ENCODE measurements around the gene FAM3D. TPM values are rescaled to one million over a fixed set of nuclear protein-coding genes. Genes with fewer than 3 reads are reported as not detected.

The FAM3D gene
- total RNA-seq, 6 experiments from 2014 or later, result not detected

GRCh38 chr3:58594117-58594516, 72.5 kb downstream of the FAM3D start:
- no peaks in the 10 kb centered on the region for H3K36me3 ChIP-seq
- 24% methylated on average over 5 of the region's 5 CpGs for WGBS (ENCODE audit: insufficient coverage, low coverage, low lambda C conversion rate, missing lambda C conversion rate)
- ATAC-seq, result peak; percentile 77 to 87 (median 84)
- peak overlapping the region in 2 of 3 donors; percentile 53 to 57 for H3K27ac ChIP-seq
- no peak for TF ChIP-seq CTCF (IDR thresholded peaks at IDR 0.05)
- TF ChIP-seq POLR2A (IDR thresholded peaks at IDR 0.05), result no peak
- H3K27me3 ChIP-seq, result no peaks in the 10 kb centered on the region
- intact Hi-C loops (cut with DNase I), result no loop called here
- H3K4me3 ChIP-seq, result no peak overlapping the region
- H3K4me1 ChIP-seq, result peaks cover 0 to 25% (median 11%) of the 10 kb centered on the region in 4 donors
- peak in 1 of 3 donors; percentile 79 for DNase-seq
- H3K9me3 ChIP-seq, result no peaks in the 10 kb centered on the region

GRCh38 chr3:58591517-58592510, 74.8 kb downstream of the FAM3D start:
- Histone ChIP-seq H3K9me3 (no peaks in the 10 kb centered on the region), H3K27me3 (no peaks in the 10 kb centered on the region), H3K4me1 (peaks cover 0 to 15% (median 5%) of the 10 kb centered on the region in 4 donors), H3K36me3 (no peaks in the 10 kb centered on the region), H3K27ac (no peak overlapping the region), H3K4me3 (no peak overlapping the region)
- ATAC-seq, result no peak
- 75% methylated on average over 6 of the region's 6 CpGs for WGBS (ENCODE audit: insufficient coverage, low coverage, low lambda C conversion rate, missing lambda C conversion rate)
- intact Hi-C loops (cut with DNase I), result no loop called here
- no peak for TF ChIP-seq POLR2A (IDR thresholded peaks at IDR 0.05)
- DNase-seq, result no peak

GRCh38 chr3:58588030-58588614, 78.5 kb downstream of the FAM3D start:
- 47% methylated on average over 2 of the region's 3 CpGs for WGBS (ENCODE audit: insufficient coverage, low coverage, low lambda C conversion rate, missing lambda C conversion rate)
- H3K4me1 ChIP-seq, result no peaks in the 10 kb centered on the region
- H3K36me3 ChIP-seq, result no peaks in the 10 kb centered on the region
- no peak overlapping the region for H3K4me3 ChIP-seq
- ATAC-seq, result no peak
- H3K27me3 ChIP-seq, result no peaks in the 10 kb centered on the region
- H3K9me3 ChIP-seq, result no peaks in the 10 kb centered on the region
- no peak for TF ChIP-seq POLR2A (IDR thresholded peaks at IDR 0.05)
- no peak for TF ChIP-seq CTCF (IDR thresholded peaks at IDR 0.05)
- DNase-seq, result no peak
- no peak overlapping the region for H3K27ac ChIP-seq
- intact Hi-C loops (cut with DNase I), result no loop called here

- H3K4me3 ChIP-seq, result no peak overlapping the region
- TF ChIP-seq POLR2A (IDR thresholded peaks at IDR 0.05) (no peak), CTCF (IDR thresholded peaks at IDR 0.05) (no peak)
Observed at GRCh38 chr3:58586776-58587192, 79.8 kb downstream of the FAM3D start.

GRCh38 chr3:58585994-58586393, 80.6 kb downstream of the FAM3D start:
- Histone ChIP-seq H3K4me3 (no peak overlapping the region), H3K36me3 (no peaks in the 10 kb centered on the region), H3K27me3 (no peaks in the 10 kb centered on the region), H3K4me1 (no peaks in the 10 kb centered on the region), H3K27ac (no peak overlapping the region), H3K9me3 (no peaks in the 10 kb centered on the region)
- WGBS (ENCODE audit: insufficient coverage, low coverage, low lambda C conversion rate, missing lambda C conversion rate), result 62% methylated on average over 8 of the region's 8 CpGs
- intact Hi-C loops (cut with DNase I), result no loop called here
- DNase-seq (no peak), ATAC-seq (no peak)
- TF ChIP-seq POLR2A (IDR thresholded peaks at IDR 0.05) (no peak), CTCF (IDR thresholded peaks at IDR 0.05) (no peak)

More at GRCh38 chr3:58586776-58587192, 79.8 kb downstream of the FAM3D start:
- 0% methylated on average over 7 of the region's 44 CpGs for WGBS (ENCODE audit: insufficient coverage, low coverage, low lambda C conversion rate, missing lambda C conversion rate)
- no peak overlapping the region for H3K27ac ChIP-seq
- H3K9me3 ChIP-seq, result no peaks in the 10 kb centered on the region
- no peaks in the 10 kb centered on the region for H3K27me3 ChIP-seq
- H3K36me3 ChIP-seq, result no peaks in the 10 kb centered on the region
- intact Hi-C loops (cut with DNase I), result no loop called here
- H3K4me1 ChIP-seq, result no peaks in the 10 kb centered on the region
- no peak for DNase-seq
- no peak for ATAC-seq
